GM12878 (cell line): ENCODE data around the gene FCER2. TPM values are rescaled to one million over a fixed set of nuclear protein-coding genes. Genes with fewer than 3 reads are reported as not detected.

Experiments
- ATAC-seq: fragments of 200-7000 bp; cut with Tn5 transposase; 3 replicates; pipeline ENCODE4 v1.9.1; 2020; ENCODE audit warnings: mild to moderate bottlenecking, moderate library complexity
- BruUV-seq: library from RNA; stranded (reverse); fragments of 400-500 nt; replicated peaks from 2 replicates; lab custom pipeline; 2021; lab: Mats Ljungman, UMichigan
- CTCF ChIA-PET: fragments of 300-600 bp; sonication (Branson Sonifier 250); formaldehyde crosslinking; extraction: SDS; loops from one replicate; lab custom pipeline; 2021; ENCODE audit warnings: inconsistent platforms; lab: Yijun Ruan, JAX
- POLR2A ChIA-PET: fragments of 350-600 bp; formaldehyde crosslinking; extraction: SDS; loops from one replicate; lab custom pipeline; 2021; ENCODE audit warnings: inconsistent platforms; lab: Charles Lee
- RAD21 ChIA-PET: fragments of 300-600 bp; sonication (Branson Sonifier 250); formaldehyde crosslinking; loops from one replicate; lab custom pipeline; 2023; ENCODE audit warnings: antibody characterized with exemption; ENCODE audit not compliant: unreplicated experiment; lab: Charles Lee
- SMC1A ChIA-PET: fragments of 300-600 bp; sonication (Branson Sonifier 250); formaldehyde crosslinking; loops from one replicate; lab custom pipeline; 2023; ENCODE audit not compliant: unreplicated experiment, uncharacterized antibody; lab: Charles Lee
- DNase-seq: peaks from one replicate; pipeline ENCODE4 v3.0.0-alpha.2; 2011; ENCODE audit warnings: low read depth, low spot score
- FAIRE-seq: peaks from 3 replicates; lab custom pipeline; 2011; peaks lifted over from hg19 to GRCh38; lab: Jason Lieb, UNC
- H2AFZ ChIP-seq: 2 replicates; pipeline ENCODE4 v1.6.0; 2011; ENCODE audit warnings: low read depth, low read length, control low read depth; ENCODE audit not compliant: control insufficient read depth
- H3K27ac ChIP-seq: 2 replicates; pipeline ENCODE4 v1.5.1; 2011; ENCODE audit warnings: control low read depth; ENCODE audit not compliant: control insufficient read depth, insufficient read depth
- H3K27me3 ChIP-seq, 2 experiments: replicated peaks in 1 of 2; 2 replicates each; pipeline versions ENCODE4 v1.6.0 to v1.6.1; 2011; ENCODE audit warnings: low read length in 1 of 2; ENCODE audit not compliant: control insufficient read depth in 2 of 2, insufficient read depth in 2 of 2
- H3K36me3 ChIP-seq, 2 experiments: 2 replicates each; pipeline ENCODE4 v1.5.1; 2011; ENCODE audit warnings: low read length in 1 of 2; ENCODE audit not compliant: control insufficient read depth in 2 of 2, insufficient read depth in 2 of 2
- H3K4me1 ChIP-seq: 2 replicates; pipeline ENCODE4 v1.6.1; 2011; ENCODE audit warnings: mild to moderate bottlenecking, low read length, moderate library complexity, mixed read lengths; ENCODE audit not compliant: control insufficient read depth, insufficient read depth
- H3K4me2 ChIP-seq: 2 replicates; pipeline ENCODE4 v1.6.0; 2011; ENCODE audit warnings: control low read depth; ENCODE audit not compliant: control insufficient read depth, insufficient read depth
- H3K4me3 ChIP-seq: fragments of 200-600 bp; sonication (generic); 2 replicates; pipeline ENCODE4 v1.5.1; 2016
- H3K79me2 ChIP-seq: 2 replicates; pipeline ENCODE4 v1.6.0; 2011; ENCODE audit warnings: low read length; ENCODE audit not compliant: control insufficient read depth, insufficient read depth
- H3K9ac ChIP-seq: 2 replicates; pipeline ENCODE4 v1.8.0; 2011; ENCODE audit warnings: low read length, control low read depth, mixed read lengths; ENCODE audit not compliant: control insufficient read depth, insufficient read depth
- H3K9me3 ChIP-seq: replicated peaks from 3 replicates; pipeline ENCODE4 v1.5.1; 2011; ENCODE audit warnings: mild to moderate bottlenecking, low read length; ENCODE audit not compliant: control insufficient read depth, insufficient read depth
- H4K20me1 ChIP-seq: 2 replicates; pipeline ENCODE4 v1.6.0; 2011; ENCODE audit not compliant: control insufficient read depth, insufficient read depth
- CBFB ChIP-seq: IDR thresholded peaks from 2 replicates; pipeline ENCODE4 v1.6.1; 2016; ENCODE audit warnings: antibody characterized with exemption, low read depth
- CEBPB ChIP-seq, 2 experiments: fragments of 150-350 bp in 1 of 2; IDR thresholded peaks; 2 replicates each; pipeline ENCODE4 v1.6.1; 2012 to 2014; ENCODE audit warnings: low read depth in 2 of 2, low read length in 2 of 2, borderline replicate concordance in 1 of 2, inconsistent platforms in 1 of 2
- EGR1 ChIP-seq, 2 experiments: IDR thresholded peaks; 1 replicate in 1 of 2; 2 replicates in 1 of 2; pipeline ENCODE4 v1.6.1; 2011 to 2012; ENCODE audit warnings: low read depth in 2 of 2, low read length in 2 of 2, borderline replicate concordance in 1 of 2, mild to moderate bottlenecking in 1 of 2, moderate library complexity in 1 of 2
- FOS ChIP-seq: IDR thresholded peaks from 3 replicates; pipeline ENCODE4 v1.6.1; 2011; ENCODE audit warnings: borderline replicate concordance; ENCODE audit not compliant: insufficient read length; ENCODE audit errors: extremely low read depth
- HDAC2 ChIP-seq: fragments of 200-600 bp; sonication (generic); IDR thresholded peaks from 2 replicates; pipeline ENCODE4 v1.6.1; 2017
- IKZF2 ChIP-seq, 2 experiments: fragments of 450-650 bp; IDR thresholded peaks; 2 replicates each; pipeline ENCODE4 v1.6.1; 2017; ENCODE audit warnings: mild to moderate bottlenecking in 2 of 2, moderate library complexity in 2 of 2
- IRF4 ChIP-seq: IDR thresholded peaks from 2 replicates; pipeline ENCODE4 v1.6.1; 2011; ENCODE audit warnings: low read depth, low read length
- LARP7 ChIP-seq: fragments of 450-650 bp; IDR thresholded peaks from 2 replicates; pipeline ENCODE4 v1.6.1; 2017; ENCODE audit warnings: mild to moderate bottlenecking
- MEF2A ChIP-seq: IDR thresholded peaks from 2 replicates; pipeline ENCODE4 v1.6.1; 2011; ENCODE audit warnings: low read depth, mild to moderate bottlenecking, low read length, moderate library complexity; ENCODE audit not compliant: insufficient read depth
- MEF2B ChIP-seq: fragments of 450-650 bp; IDR thresholded peaks from 2 replicates; pipeline ENCODE4 v1.6.1; 2018; ENCODE audit warnings: mild to moderate bottlenecking, moderate library complexity; ENCODE audit not compliant: partially characterized antibody, poor library complexity, severe bottlenecking
- NFXL1 ChIP-seq: fragments of 450-650 bp; IDR thresholded peaks from 2 replicates; pipeline ENCODE4 v1.6.1; 2017; ENCODE audit warnings: antibody characterized with exemption, mild to moderate bottlenecking, borderline replicate concordance
- NFYB ChIP-seq: IDR thresholded peaks from 2 replicates; pipeline ENCODE4 v1.6.1; 2011; ENCODE audit warnings: low read depth, mild to moderate bottlenecking, low read length, improper control_type of control experiment, moderate library complexity; ENCODE audit not compliant: insufficient read depth
- NR2C1 ChIP-seq: fragments of 450-650 bp; IDR thresholded peaks from 2 replicates; pipeline ENCODE4 v1.6.1; 2017; ENCODE audit warnings: antibody characterized with exemption, mild to moderate bottlenecking, moderate library complexity
- NR2F1 ChIP-seq: fragments of 450-650 bp; conservative IDR thresholded peaks from 2 replicates; pipeline ENCODE4 v1.6.1; 2017; ENCODE audit warnings: mild to moderate bottlenecking
- PML ChIP-seq: IDR thresholded peaks from 2 replicates; pipeline ENCODE4 v1.6.1; 2012; ENCODE audit warnings: low read length, inconsistent platforms
- RB1 ChIP-seq: fragments of 450-650 bp; formaldehyde crosslinking; IDR thresholded peaks from 2 replicates; pipeline ENCODE4 v1.6.1; 2017; ENCODE audit warnings: mild to moderate bottlenecking, borderline replicate concordance
- RBBP5 ChIP-seq: fragments of 200-600 bp; sonication (generic); conservative IDR thresholded peaks from 2 replicates; pipeline ENCODE4 v1.6.1; 2016
- RELA ChIP-seq: fragments of 450-650 bp; IDR thresholded peaks from 2 replicates; pipeline ENCODE4 v1.8.0; 2014; ENCODE audit warnings: borderline replicate concordance; ENCODE audit not compliant: partially characterized antibody
- SUZ12 ChIP-seq: fragments of 200-600 bp; sonication (generic); IDR thresholded peaks from one replicate; pipeline ENCODE4 v1.6.1; 2018; ENCODE audit warnings: antibody characterized with exemption, mild to moderate bottlenecking; ENCODE audit not compliant: unreplicated experiment
- USF2 ChIP-seq: IDR thresholded peaks from 2 replicates; pipeline ENCODE4 v1.6.1; 2011; ENCODE audit warnings: low read depth, low read length, improper control_type of control experiment, borderline replicate concordance
- WGBS: methylation state at CpG from one replicate; pipeline ENCODE4 v1.1.6; 2016; ENCODE audit warnings: low lambda C conversion rate; ENCODE audit not compliant: insufficient replicate concordance, insufficient coverage; ENCODE audit errors: missing lambda C conversion rate; 5-methylcytosine and 5-hydroxymethylcytosine counted together
- in situ Hi-C: fragments of 300-500 bp; cut with MboI; formaldehyde crosslinking; loops from 9 replicates; pipeline ENCODE4 v1.14.3; 2018; ENCODE audit warnings: mixed read lengths
- intact Hi-C: fragments of 100-400 bp; cut with micrococcal nuclease; formaldehyde crosslinking; loops from one replicate; pipeline ENCODE4 v1.14.2; 2022; ENCODE audit not compliant: unreplicated experiment
- polyA plus RNA-seq, 11 experiments: library from polyadenylated mRNA; depleted of rRNA in 4 of 11; unstranded in 6 of 11; stranded (reverse) in 5 of 11; fragments of >200 nt; fragmentation: Nextera tagmentation in 4 of 11; fragmentation: Illumina TruSeq in 1 of 11; extraction: Ambion mirVana in 4 of 11; extraction: Trizol in 1 of 11; gene quantifications; 1 replicate in 1 of 11; 2 replicates in 10 of 11; pipeline versions ENCODE4 v1.2.1 to v1.2.3, GENCODE V29; 2011 to 2016; ENCODE audit warnings: inconsistent platforms in 2 of 11, missing spikeins in 2 of 11, low read depth in 1 of 11
- total RNA-seq, 4 experiments: library from RNA; depleted of rRNA in 3 of 4; stranded (reverse); fragments of >200 nt in 3 of 4; fragmentation: Illumina TruSeq in 1 of 4; extraction: Trizol in 1 of 4; gene quantifications; 2 replicates each; pipeline versions ENCODE4 v1.2.1 to v1.2.3, GENCODE V29; 2013 to 2021

The FCER2 gene
- total and polyA plus RNA-seq, 10 of the 15 experiments (the other 5 are each of a cell fraction or from before 2014, with no cell fraction given) = 44.0 to 424 (median 241) TPM

GRCh38 chr19:7732045-7732444, 30.1 kb upstream of the FCER2 start, which contains the start of gene CLEC4G:
Gene CLEC4G, minus strand, starts transcription at chr19:7732110. Its CDS starts 8 bp downstream, at chr19:7732102.
- ATAC-seq = no peak

GRCh38 chr19:7731615-7732014, 29.7 kb upstream of the FCER2 start:
- Histone ChIP-seq H3K4me3 (no peak overlapping the region), H3K4me2 (no peak overlapping the region), H3K9me3 (no peaks in the 10 kb centered on the region), H3K9ac (no peak overlapping the region), H3K27ac (no peak overlapping the region), H3K27me3 (peaks cover 4% of the 10 kb centered on the region in 2 experiments; a peak in 3 of 4 replicates), H2AFZ (no peak overlapping the region), H3K4me1 (no peaks in the 10 kb centered on the region; the same call in none of the 2 replicates), H3K36me3 (no peaks in the 10 kb centered on the region), H4K20me1 (no peaks in the 10 kb centered on the region), H3K79me2 (no peaks in the 10 kb centered on the region)
- in situ Hi-C loops (no loop called here), intact Hi-C loops (no loop called here)
- TF ChIP-seq NR2F1 (no peak), NFYB (no peak), CEBPB (IDR thresholded peaks at IDR 0.05; ENCODE audit: borderline replicate concordance in 1 of 2, low read depth in 2 of 2, low read length in 2 of 2) (no peak), EGR1 (IDR thresholded peaks at IDR 0.05; ENCODE audit: borderline replicate concordance in 1 of 2, low read depth in 2 of 2, low read length in 2 of 2) (no peak), IKZF2 (IDR thresholded peaks at IDR 0.05) (no peak), MEF2B (no peak), IRF4 (no peak), NR2C1 (no peak), FOS (no peak), RBBP5 (no peak), LARP7 (no peak), MEF2A (no peak), SUZ12 (no peak), RB1 (no peak), CBFB (no peak)
- FAIRE-seq (no peak), DNase-seq (no peak), ATAC-seq (no peak)
- SMC1A ChIA-PET = interaction anchor here (0.6 kb wide), 1 partner anchor 163 kb away, joined by 3 read pairs; no protein-coding TSS in a partner anchor
- CTCF ChIA-PET = no interaction called here
- POLR2A ChIA-PET = no interaction called here
- BruUV-seq = no TSS peak
- RAD21 ChIA-PET = no interaction called here
- WGBS = 49% methylated on average over 5 of the region's 5 CpGs

More at GRCh38 chr19:7732045-7732444, 30.1 kb upstream of the FCER2 start, which contains the start of gene CLEC4G:
- intact Hi-C loops (no loop called here), in situ Hi-C loops (no loop called here)
- DNase-seq (no peak), FAIRE-seq (no peak)
- Histone ChIP-seq H3K36me3 (no peaks in the 10 kb centered on the region), H3K4me2 (no peak within 1 kb of the TSS), H3K9me3 (no peaks in the 10 kb centered on the region), H3K27ac (no peak within 1 kb of the TSS), H3K4me1 (no peaks in the 10 kb centered on the region; the same call in none of the 2 replicates), H3K79me2 (no peaks in the 10 kb centered on the region), H2AFZ (no peak within 1 kb of the TSS), H4K20me1 (no peaks in the 10 kb centered on the region), H3K9ac (no peak within 1 kb of the TSS), H3K27me3 (peaks cover 4% of the 10 kb centered on the region in 2 experiments; a peak in 3 of 4 replicates), H3K4me3 (no peak within 1 kb of the TSS)
- no peak for TF ChIP-seq RELA
- no peak for TF ChIP-seq PML
- no peak for TF ChIP-seq NFXL1
- TF ChIP-seq HDAC2 = no peak
- no peak for TF ChIP-seq USF2
- POLR2A ChIA-PET = no interaction called here
- no TSS peak for BruUV-seq
- RAD21 ChIA-PET = no interaction called here
- SMC1A ChIA-PET = interaction anchor here (0.6 kb wide), 1 partner anchor 164 kb away, joined by 3 read pairs; no protein-coding TSS in a partner anchor
- 75% methylated on average over 9 of the region's 9 CpGs for WGBS
- CTCF ChIA-PET = no interaction called here
